ENCODE results near the gene CCDC174. TPM values are rescaled to one million over a fixed set of nuclear protein-coding genes. Genes with fewer than 3 reads are reported as not detected.

CCDC174 gene
- total and polyA plus RNA-seq, 4 donors: 4.9 to 14.2 (median 7.0) TPM

GRCh38 chr3:14691239-14691638 is 39.7 kb downstream of the CCDC174 start (continued):
- TF ChIP-seq REST (IDR thresholded peaks at IDR 0.05) (no peak), MAX (IDR thresholded peaks at IDR 0.05) (no peak)

DNA sequence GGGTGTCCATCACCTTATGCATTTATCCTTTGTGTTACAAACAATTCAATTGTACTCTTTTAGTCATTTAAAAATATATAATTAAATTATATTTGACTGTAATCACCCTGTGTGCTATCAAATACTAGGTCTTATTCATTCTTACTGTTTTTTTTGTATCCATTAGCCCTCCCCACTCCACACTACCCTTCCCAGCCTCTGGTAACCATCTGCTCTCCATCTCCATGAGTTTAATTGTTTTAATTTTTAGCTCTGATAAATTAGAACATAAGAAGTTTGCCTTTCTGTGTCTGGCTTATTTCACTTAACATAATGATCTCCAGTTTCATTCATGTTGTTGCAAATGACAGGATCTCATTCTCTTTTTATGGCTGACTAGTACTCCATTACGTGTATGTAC is 40.2 kb downstream of the CCDC174 start:
- Histone ChIP-seq H3K9me3 (ENCODE audit: control insufficient read depth in 4 of 4, low read length in 3 of 4) (no peaks in the 10 kb centered on the region), H3K4me1 (ENCODE audit: control insufficient read depth in 4 of 4, insufficient read depth in 4 of 4, low read length in 3 of 4) (no peaks in the 10 kb centered on the region), H3K27me3 (ENCODE audit: control insufficient read depth in 4 of 4, insufficient read depth in 4 of 4, low read length in 3 of 4) (no peaks in the 10 kb centered on the region), H3K27ac (ENCODE audit: low read depth in 1 of 2, low read length in 2 of 2) (no peak overlapping the region), H3K36me3 (ENCODE audit: control insufficient read depth in 4 of 4, insufficient read depth in 3 of 4, low read depth in 1 of 4, low read length in 3 of 4) (no peaks in the 10 kb centered on the region), H3K4me3 (ENCODE audit: low read depth in 1 of 3, low read length in 3 of 3) (no peak overlapping the region), H3K9ac (ENCODE audit: low read depth in 1 of 2, low read length in 2 of 2) (no peak overlapping the region)
- WGBS: 95% methylated on average over 1 of the region's 1 CpG
- TF ChIP-seq, protein P1, sequence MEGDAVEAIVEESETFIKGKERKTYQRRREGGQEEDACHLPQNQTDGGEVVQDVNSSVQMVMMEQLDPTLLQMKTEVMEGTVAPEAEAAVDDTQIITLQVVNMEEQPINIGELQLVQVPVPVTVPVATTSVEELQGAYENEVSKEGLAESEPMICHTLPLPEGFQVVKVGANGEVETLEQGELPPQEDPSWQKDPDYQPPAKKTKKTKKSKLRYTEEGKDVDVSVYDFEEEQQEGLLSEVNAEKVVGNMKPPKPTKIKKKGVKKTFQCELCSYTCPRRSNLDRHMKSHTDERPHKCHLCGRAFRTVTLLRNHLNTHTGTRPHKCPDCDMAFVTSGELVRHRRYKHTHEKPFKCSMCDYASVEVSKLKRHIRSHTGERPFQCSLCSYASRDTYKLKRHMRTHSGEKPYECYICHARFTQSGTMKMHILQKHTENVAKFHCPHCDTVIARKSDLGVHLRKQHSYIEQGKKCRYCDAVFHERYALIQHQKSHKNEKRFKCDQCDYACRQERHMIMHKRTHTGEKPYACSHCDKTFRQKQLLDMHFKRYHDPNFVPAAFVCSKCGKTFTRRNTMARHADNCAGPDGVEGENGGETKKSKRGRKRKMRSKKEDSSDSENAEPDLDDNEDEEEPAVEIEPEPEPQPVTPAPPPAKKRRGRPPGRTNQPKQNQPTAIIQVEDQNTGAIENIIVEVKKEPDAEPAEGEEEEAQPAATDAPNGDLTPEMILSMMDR (IDR thresholded peaks at IDR 0.05; ENCODE audit: low read depth, low read length, missing input control): no peak
- TF ChIP-seq HNF4A (conservative IDR thresholded peaks at IDR 0.05): no peak
- TF ChIP-seq, protein P2, sequence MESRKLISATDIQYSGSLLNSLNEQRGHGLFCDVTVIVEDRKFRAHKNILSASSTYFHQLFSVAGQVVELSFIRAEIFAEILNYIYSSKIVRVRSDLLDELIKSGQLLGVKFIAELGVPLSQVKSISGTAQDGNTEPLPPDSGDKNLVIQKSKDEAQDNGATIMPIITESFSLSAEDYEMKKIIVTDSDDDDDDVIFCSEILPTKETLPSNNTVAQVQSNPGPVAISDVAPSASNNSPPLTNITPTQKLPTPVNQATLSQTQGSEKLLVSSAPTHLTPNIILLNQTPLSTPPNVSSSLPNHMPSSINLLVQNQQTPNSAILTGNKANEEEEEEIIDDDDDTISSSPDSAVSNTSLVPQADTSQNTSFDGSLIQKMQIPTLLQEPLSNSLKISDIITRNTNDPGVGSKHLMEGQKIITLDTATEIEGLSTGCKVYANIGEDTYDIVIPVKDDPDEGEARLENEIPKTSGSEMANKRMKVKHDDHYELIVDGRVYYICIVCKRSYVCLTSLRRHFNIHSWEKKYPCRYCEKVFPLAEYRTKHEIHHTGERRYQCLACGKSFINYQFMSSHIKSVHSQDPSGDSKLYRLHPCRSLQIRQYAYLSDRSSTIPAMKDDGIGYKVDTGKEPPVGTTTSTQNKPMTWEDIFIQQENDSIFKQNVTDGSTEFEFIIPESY (IDR thresholded peaks at IDR 0.05): no peak
- TF ChIP-seq JUND (IDR thresholded peaks at IDR 0.05): no peak
- TF ChIP-seq EGR1 (IDR thresholded peaks at IDR 0.05; ENCODE audit: low read depth in 2 of 2): no peak
- no peak for TF ChIP-seq FOXA1 (IDR thresholded peaks at IDR 0.05)
- no peak for TF ChIP-seq GABPA (IDR thresholded peaks at IDR 0.05 in 1 of 2, conservative IDR thresholded peaks at IDR 0.05 in 1 of 2)
- no peak for TF ChIP-seq YY1 (IDR thresholded peaks at IDR 0.05)
- TF ChIP-seq SP1 (IDR thresholded peaks at IDR 0.05): no peak
- TF ChIP-seq, protein P3, sequence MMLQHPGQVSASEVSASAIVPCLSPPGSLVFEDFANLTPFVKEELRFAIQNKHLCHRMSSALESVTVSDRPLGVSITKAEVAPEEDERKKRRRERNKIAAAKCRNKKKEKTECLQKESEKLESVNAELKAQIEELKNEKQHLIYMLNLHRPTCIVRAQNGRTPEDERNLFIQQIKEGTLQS (IDR thresholded peaks at IDR 0.05): no peak
- no peak for TF ChIP-seq HNF4G (IDR thresholded peaks at IDR 0.05)
- no peak for TF ChIP-seq TAF1 (conservative IDR thresholded peaks at IDR 0.05)
- TF ChIP-seq FOXA2 (IDR thresholded peaks at IDR 0.05): no peak
- no peak for TF ChIP-seq MAX (IDR thresholded peaks at IDR 0.05)
- TF ChIP-seq REST (IDR thresholded peaks at IDR 0.05): no peak
- no peak for TF ChIP-seq RXRA (IDR thresholded peaks at IDR 0.05)
- no peak for DNase-seq (ENCODE audit: low spot score)

Data from liver (tissue), 9 donors.